Measurements from ENCODE around the gene EID2B.
A peak's percentile ranks its signal among the peaks of the same experiment; 100 is the strongest.

Gene EID2B

GRCh38 chr19:39494661-39495060 lies 38.0 kb downstream of the EID2B start:
- H3K4me3 ChIP-seq (ENCODE audit: low read length): no peak overlapping the region
- no peak for TF ChIP-seq CTCF (conservative IDR thresholded peaks at IDR 0.05; ENCODE audit: low read depth, low read length)
- no peak for DNase-seq (ENCODE audit: low read depth)

- H3K4me3 ChIP-seq (ENCODE audit: low read length): no peak overlapping the region
- DNase-seq (ENCODE audit: low read depth): no peak
- no peak for TF ChIP-seq CTCF (conservative IDR thresholded peaks at IDR 0.05; ENCODE audit: low read depth, low read length)
Observed at GRCh38 chr19:39492788-39493187, 39.9 kb downstream of the EID2B start.

- TF ChIP-seq CTCF (conservative IDR thresholded peaks at IDR 0.05; ENCODE audit: low read depth, low read length): no peak
- H3K4me3 ChIP-seq (ENCODE audit: low read length): no peak overlapping the region
- DNase-seq (ENCODE audit: low read depth): no peak
Observed at GRCh38 chr19:39492225-39492624, 40.4 kb downstream of the EID2B start.

GRCh38 chr19:39489756-39490155 lies 42.9 kb downstream of the EID2B start:
- no peak for TF ChIP-seq CTCF (conservative IDR thresholded peaks at IDR 0.05; ENCODE audit: low read depth, low read length)
- no peak overlapping the region for H3K4me3 ChIP-seq (ENCODE audit: low read length)
- no peak for DNase-seq (ENCODE audit: low read depth)

GRCh38 chr19:39483141-39483540 lies 49.5 kb downstream of the EID2B start:
- TF ChIP-seq CTCF (conservative IDR thresholded peaks at IDR 0.05; ENCODE audit: low read depth, low read length): no peak
- no peak for DNase-seq (ENCODE audit: low read depth)
- no peak overlapping the region for H3K4me3 ChIP-seq (ENCODE audit: low read length)

GRCh38 chr19:39481676-39482075 lies 51.0 kb downstream of the EID2B start:
- H3K4me3 ChIP-seq (ENCODE audit: low read length): peak overlapping the region; percentile 98
- TF ChIP-seq CTCF (conservative IDR thresholded peaks at IDR 0.05; ENCODE audit: low read depth, low read length): no peak
- no peak for DNase-seq (ENCODE audit: low read depth)

GRCh38 chr19:39481229-39481545 lies 51.5 kb downstream of the EID2B start:
- TF ChIP-seq CTCF (conservative IDR thresholded peaks at IDR 0.05; ENCODE audit: low read depth, low read length): no peak
- no peak for DNase-seq (ENCODE audit: low read depth)
- peak overlapping the region; percentile 98 for H3K4me3 ChIP-seq (ENCODE audit: low read length)
